Measurements from ENCODE around the gene NEO1.

NEO1 gene

DNA sequence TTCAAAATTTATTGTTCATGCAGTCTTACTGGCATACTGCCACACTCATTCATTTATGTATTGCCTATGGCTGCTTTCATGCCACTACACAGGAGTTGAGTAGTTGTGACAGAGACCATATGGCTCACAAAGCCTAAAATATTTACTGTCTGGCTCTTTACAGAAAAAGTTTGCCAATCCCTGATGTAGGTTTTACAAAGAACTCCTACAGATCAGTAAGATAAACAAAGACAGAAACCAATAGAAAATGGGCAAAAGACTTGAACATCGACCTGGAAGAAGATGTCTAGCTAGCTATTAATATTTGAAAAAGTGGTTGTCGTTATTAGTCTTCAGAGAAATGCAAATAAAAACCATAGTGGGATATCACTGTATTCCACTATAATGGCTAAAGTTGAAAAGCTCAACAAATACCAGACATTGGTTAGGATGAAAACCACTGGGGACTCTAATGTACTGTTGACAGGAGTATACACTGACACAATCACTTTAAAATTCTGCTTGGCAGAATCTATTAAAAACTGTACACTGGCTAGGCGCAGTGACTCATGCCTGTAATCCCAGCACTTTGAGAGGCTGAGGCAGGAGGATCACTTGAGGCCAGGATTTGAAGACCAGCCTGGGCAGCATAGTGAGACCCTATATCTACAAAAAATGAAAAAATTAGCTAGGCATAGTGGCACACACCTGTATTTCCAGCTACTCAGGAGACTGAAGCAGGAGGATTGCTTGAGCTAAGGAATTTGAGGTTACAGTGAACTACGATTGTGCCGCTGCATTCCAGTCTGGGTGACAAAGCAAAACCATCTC, 87.7 kb downstream of the NEO1 start:
- DNase-seq (ENCODE audit: low spot score), result no peak

DNA sequence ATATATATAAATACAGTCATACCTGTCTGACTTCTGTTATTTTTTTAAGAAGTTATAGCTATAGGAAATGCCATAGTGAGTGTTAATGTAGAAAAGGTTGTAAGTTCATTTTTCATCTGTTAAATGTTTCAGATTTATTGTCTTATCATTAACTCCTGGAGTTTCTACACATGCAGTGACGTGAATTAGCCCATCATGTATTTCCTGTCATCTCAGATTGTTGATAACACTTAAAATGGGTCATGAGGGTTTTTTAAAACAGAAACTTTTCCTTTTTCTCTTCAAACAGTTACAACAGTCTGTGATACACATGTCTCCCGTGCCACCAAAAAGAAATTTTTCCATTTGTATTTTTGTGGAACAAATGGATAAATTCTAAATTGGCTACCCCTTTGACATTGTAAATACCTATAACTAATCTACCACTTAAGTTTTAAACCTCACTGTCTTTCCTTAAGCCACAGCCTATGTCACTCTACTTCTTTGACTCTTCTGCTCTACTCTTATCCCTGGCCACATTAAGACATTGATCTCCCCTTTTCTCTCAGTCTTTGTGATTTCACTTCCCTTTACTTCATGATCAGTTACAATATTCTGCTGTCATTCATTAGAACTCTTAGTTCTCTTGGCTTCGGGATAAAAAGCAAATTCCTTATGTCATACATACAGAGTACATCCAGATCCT, 89.1 kb downstream of the NEO1 start:
- DNase-seq (ENCODE audit: low spot score), result no peak
- TF ChIP-seq, protein P1, sequence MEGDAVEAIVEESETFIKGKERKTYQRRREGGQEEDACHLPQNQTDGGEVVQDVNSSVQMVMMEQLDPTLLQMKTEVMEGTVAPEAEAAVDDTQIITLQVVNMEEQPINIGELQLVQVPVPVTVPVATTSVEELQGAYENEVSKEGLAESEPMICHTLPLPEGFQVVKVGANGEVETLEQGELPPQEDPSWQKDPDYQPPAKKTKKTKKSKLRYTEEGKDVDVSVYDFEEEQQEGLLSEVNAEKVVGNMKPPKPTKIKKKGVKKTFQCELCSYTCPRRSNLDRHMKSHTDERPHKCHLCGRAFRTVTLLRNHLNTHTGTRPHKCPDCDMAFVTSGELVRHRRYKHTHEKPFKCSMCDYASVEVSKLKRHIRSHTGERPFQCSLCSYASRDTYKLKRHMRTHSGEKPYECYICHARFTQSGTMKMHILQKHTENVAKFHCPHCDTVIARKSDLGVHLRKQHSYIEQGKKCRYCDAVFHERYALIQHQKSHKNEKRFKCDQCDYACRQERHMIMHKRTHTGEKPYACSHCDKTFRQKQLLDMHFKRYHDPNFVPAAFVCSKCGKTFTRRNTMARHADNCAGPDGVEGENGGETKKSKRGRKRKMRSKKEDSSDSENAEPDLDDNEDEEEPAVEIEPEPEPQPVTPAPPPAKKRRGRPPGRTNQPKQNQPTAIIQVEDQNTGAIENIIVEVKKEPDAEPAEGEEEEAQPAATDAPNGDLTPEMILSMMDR (IDR thresholded peaks at IDR 0.05; ENCODE audit: extremely low read depth, missing control alignments), result no peak

More for the DNA sequence above, 87.7 kb downstream of the NEO1 start:
- TF ChIP-seq, protein P1 (IDR thresholded peaks at IDR 0.05; ENCODE audit: extremely low read depth, missing control alignments), result no peak

DNA sequence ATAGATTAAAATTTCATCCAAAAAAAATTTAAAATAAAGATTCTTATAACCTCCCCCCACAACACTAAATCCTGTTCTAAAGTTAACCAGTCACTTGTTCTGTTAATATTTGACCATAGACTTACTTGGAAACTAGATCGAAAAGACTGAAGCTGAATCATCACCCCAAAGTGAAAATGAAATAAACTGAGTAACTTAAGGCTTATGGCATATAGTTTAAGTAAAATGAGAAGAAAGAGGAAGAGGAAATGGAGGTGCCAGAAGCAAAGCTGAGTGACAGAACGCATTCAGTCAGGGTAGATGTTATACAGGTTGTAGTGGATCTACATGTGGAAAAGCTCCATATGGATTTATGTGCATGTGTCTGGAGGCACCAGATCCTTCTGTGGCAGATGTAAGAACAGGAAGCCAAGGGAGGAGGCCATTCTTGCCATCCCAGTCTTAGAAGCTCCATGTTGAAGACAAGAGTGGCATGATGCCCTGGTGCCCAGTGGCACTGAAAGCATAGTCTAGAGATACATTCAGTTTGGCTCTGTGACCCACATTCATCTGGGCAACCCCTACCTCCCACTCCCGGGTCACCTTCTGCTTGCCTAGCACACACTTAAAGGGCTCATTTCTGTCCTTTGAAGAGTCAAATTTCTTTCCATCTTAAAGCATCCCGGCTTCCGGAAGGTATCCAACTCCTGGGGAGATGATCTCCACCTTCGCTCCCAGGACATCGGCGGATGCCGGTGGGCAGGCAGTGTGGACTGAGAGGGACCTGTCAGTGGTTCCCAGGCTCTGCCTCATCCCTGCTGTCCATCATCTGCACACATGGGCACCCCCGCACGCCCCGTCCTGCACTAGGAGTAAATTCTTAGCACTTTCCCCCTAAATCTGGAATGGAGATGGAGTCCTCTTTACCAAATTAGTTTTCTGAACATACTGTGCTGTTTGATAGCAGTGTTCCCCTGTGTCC, 90.8 kb downstream of the NEO1 start:
- TF ChIP-seq, protein P1 (IDR thresholded peaks at IDR 0.05; ENCODE audit: extremely low read depth, missing control alignments), result no peak
- DNase-seq (ENCODE audit: low spot score), result peak; percentile 42

DNA sequence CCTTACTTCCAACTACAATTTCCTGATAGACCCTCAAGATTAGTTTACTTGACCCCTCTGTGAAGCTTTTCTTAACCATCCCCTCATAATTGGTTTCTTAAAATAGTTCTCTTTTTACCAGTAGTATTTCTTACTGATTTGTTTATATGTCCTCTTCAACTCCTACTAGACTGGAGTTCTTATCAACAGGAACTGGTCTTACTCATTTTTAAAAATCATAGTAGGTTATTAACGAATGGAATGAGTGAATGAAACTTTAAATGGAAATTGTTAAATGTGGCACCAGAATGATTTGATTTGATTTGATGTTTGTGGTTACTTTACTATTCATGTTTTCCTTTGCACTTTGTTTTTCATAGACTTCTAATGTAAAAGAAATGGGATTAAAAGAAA, 91.5 kb downstream of the NEO1 start:
- TF ChIP-seq, protein P1 (IDR thresholded peaks at IDR 0.05; ENCODE audit: extremely low read depth, missing control alignments), result no peak

DNA sequence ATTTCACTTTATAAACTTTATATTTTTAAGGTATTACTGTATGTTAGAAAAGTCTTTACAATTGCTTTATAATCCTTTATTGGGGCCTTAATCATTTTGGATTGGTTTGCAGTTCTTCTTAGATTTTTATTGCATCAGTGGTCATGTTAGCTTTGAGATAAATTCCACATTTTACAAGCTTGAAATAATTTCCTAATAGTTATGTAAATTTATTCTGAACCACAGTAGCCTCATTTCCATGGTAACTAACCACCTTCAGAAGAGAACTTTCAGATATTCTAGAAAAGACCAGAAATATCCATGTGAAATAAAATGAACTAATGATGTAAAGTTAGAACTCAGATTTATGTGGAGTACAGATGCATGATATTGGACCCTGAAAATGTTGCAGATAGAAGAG, 94.2 kb downstream of the NEO1 start:
- no peak for DNase-seq (ENCODE audit: low spot score)
- TF ChIP-seq, protein P1 (IDR thresholded peaks at IDR 0.05; ENCODE audit: extremely low read depth, missing control alignments), result no peak

More for the DNA sequence above, 91.5 kb downstream of the NEO1 start:
- no peak for DNase-seq (ENCODE audit: low spot score)

DNA sequence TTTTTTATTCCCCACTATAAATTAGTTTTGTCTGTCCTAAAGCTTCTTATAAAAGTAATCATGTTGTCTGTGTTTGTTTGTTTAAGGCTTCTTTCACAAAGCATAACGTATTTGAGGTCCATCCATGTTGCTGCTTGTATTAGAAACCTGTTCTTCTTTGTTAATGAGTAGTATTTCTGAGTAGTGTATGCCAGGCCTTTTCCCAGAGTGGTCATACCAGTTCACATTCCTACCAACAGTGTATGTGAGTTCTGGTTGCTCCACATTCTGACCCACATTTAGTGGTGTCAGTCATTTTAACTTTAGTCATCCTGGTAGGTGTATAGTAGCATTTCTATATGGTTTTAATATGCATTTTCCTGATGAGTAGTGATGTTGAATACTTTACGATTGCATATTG, 98.6 kb downstream of the NEO1 start:
- no peak for DNase-seq (ENCODE audit: low spot score)
- TF ChIP-seq, protein P1 (IDR thresholded peaks at IDR 0.05; ENCODE audit: extremely low read depth, missing control alignments), result no peak

All from GM20000 (cell line).